Measurements from ENCODE around the gene ZC3HAV1L.

The ZC3HAV1L gene

DNA sequence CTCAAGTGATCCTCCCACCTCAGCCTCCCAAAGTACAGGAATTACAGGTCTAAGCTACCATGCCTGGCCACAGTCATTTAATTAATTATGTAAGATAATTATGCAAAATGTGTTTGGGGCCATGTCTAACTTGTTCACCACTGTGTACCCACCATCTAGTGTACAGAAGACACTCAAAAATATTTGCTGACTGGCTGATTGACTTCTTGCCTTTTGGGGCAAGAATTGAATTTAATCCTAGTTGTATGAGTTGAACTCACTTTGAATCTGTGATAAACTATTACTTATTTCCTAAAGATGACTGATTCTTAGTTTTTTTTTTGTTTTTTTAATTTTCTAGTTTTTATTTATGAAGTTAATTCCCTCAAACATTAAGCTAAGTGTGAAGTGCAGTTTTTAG, 15.8 kb upstream of the ZC3HAV1L start:
- H3K27ac ChIP-seq = no peak overlapping the region
- TF ChIP-seq, protein P1, sequence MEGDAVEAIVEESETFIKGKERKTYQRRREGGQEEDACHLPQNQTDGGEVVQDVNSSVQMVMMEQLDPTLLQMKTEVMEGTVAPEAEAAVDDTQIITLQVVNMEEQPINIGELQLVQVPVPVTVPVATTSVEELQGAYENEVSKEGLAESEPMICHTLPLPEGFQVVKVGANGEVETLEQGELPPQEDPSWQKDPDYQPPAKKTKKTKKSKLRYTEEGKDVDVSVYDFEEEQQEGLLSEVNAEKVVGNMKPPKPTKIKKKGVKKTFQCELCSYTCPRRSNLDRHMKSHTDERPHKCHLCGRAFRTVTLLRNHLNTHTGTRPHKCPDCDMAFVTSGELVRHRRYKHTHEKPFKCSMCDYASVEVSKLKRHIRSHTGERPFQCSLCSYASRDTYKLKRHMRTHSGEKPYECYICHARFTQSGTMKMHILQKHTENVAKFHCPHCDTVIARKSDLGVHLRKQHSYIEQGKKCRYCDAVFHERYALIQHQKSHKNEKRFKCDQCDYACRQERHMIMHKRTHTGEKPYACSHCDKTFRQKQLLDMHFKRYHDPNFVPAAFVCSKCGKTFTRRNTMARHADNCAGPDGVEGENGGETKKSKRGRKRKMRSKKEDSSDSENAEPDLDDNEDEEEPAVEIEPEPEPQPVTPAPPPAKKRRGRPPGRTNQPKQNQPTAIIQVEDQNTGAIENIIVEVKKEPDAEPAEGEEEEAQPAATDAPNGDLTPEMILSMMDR (conservative IDR thresholded peaks at IDR 0.05) = no peak
- no peak for TF ChIP-seq ZFX (IDR thresholded peaks at IDR 0.05)

DNA sequence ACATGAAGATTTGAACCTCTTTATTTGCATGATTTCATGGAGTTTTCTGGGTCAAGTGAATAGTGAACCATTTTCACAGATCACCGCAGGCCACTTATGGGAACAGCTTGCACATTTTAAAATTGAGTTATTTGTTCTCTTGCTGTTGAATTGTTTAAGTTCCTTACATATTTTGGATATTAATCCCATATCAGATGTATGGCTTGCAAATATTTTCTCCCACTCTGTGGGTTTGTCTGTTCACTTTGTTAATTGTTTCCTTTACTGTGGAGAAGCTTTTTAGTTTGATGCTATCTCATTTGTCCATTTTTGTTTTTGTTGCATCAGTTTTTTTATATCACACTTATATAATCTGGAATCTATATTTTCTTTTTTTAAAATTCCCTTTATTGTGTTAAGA, 14.1 kb upstream of the ZC3HAV1L start:
- TF ChIP-seq, protein P1 (conservative IDR thresholded peaks at IDR 0.05) = no peak
- TF ChIP-seq ZFX (IDR thresholded peaks at IDR 0.05) = no peak

DNA sequence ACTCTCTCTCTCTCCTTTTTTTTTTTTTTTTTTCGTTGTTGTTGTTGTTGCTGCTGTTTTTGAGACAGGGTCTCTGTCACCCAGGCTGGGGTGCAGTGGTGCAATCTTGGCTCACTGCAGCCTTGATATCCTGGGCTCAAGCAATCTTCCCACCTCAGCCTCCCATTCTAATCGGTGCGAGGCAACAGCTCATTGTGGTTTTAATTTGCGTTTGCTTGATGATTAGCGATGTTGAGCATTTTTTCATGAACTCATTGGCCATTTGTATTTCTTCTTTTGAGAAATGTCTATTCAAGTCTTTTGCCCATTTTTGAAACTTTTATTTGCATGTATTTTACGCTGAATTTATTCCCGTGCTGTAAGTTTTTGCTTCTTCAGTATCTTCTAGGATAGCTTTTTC, 13.3 kb upstream of the ZC3HAV1L start:
- TF ChIP-seq ZFX (IDR thresholded peaks at IDR 0.05) = no peak
- TF ChIP-seq, protein P1 (conservative IDR thresholded peaks at IDR 0.05) = no peak
- no peak overlapping the region for H3K27ac ChIP-seq

More for the DNA sequence above, 14.1 kb upstream of the ZC3HAV1L start:
- no peak overlapping the region for H3K27ac ChIP-seq

DNA sequence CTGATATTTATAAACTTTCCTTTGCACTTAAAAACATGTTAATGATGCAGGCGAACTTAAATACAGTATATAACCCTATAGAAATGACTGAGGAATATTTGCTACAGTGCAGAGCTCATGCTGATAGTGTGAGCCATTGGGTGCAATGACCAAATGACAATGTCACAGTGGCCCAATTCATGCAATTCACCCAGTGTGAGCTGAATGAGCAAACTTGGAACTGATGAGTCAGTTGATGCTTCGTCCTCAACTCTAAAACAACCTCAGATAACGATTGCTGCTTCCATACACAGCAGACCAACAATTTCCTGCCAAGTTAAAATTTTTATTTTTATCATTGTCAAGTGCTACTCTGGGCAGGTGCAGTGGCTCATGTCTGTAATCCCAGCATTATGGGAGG, 12.1 kb upstream of the ZC3HAV1L start:
- no peak for TF ChIP-seq ZFX (IDR thresholded peaks at IDR 0.05)
- TF ChIP-seq, protein P1 (conservative IDR thresholded peaks at IDR 0.05) = no peak
- no peak overlapping the region for H3K27ac ChIP-seq

DNA sequence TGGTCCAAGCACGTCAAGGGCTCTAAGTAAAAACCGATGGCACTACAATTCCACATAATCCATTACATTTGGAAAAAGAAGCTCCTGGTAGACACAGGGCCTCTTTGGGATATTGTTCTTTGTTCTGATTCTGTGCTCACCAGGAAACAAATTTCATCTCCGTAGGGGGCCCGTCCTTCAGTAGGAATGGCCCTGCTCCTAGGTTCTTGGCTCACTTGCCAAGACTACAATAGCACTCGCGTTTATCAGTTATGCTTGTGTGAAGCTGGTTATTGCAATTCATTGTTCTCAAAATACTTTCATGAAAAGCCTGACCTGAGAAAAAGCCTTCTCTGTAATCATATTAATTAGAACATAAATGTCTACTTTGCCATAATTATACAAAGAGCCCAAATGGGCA, 10.3 kb upstream of the ZC3HAV1L start:
- no peak overlapping the region for H3K27ac ChIP-seq
- TF ChIP-seq ZFX (IDR thresholded peaks at IDR 0.05) = no peak
- TF ChIP-seq, protein P1 (conservative IDR thresholded peaks at IDR 0.05) = no peak

DNA sequence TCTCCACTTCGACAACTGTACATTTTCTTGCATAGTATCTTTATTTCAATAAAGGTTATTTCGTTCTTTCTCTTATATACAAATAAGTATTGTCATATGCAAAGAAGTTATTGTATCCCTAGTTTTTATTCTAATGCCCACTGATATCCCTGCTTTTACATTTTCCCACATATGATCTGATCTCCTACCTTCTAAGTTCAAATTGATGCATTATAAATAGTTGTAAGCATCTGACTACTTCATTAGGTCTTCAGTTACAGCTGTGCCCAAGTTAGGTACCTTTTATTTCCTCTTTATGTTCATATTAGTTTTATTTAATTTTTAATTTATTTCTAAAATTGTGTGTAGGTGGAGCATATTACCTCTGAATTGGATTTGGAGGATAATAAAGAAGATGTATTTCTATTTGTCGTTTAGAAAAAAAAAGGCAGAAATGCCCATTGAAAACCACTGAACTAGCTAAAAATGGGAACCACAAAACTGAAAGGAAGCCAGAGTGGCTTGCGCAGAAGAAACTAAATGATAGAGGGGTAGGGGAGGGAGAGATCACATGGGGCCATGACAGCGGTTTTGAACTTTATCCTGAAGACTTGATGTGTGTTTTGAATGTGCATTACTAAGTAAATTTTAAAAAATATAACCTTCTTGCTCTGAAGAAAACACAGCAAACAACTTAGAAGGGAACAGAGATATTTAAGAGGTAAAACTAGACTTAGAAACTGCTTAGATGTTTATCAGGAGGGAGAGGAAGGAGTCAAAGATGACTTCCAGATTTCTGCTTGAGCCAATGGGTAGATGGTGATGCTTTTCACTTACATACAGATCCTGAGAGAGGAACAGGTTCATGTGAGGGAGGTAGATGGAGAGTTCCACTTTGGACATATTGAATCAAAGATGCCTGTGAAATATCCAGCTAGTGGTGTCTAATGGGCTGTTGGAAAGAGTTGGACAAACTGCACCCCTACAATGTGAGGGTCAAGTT, 9.3 kb upstream of the ZC3HAV1L start:
- H3K27ac ChIP-seq = no peak overlapping the region
- TF ChIP-seq, protein P1 (conservative IDR thresholded peaks at IDR 0.05) = no peak
- no peak for TF ChIP-seq ZFX (IDR thresholded peaks at IDR 0.05)

Data from C4-2B (cell line).